MM.1S (cell line): ENCODE data around the gene KSR1.

Source experiments
- DNase-seq: peaks from one replicate; pipeline ENCODE4 v3.0.0-alpha.2; 2015
- H2AFZ ChIP-seq: fragments of 300-600 bp; sonication (generic); 2 replicates; pipeline ENCODE4 v1.6.0; 2016; ENCODE audit warnings: antibody characterized with exemption, low read length
- H3F3A ChIP-seq: fragments of 300-600 bp; sonication (generic); 2 replicates; pipeline ENCODE4 v1.6.1; 2016; ENCODE audit warnings: mild to moderate bottlenecking, antibody characterized with exemption, low read length, moderate library complexity, mixed read lengths; ENCODE audit not compliant: insufficient read depth
- H3K27ac ChIP-seq: fragments of 300-600 bp; sonication (generic); 2 replicates; pipeline ENCODE4 v1.5.1; 2016; ENCODE audit warnings: mild to moderate bottlenecking, low read length
- H3K27me3 ChIP-seq: fragments of 300-600 bp; sonication (generic); replicated peaks from 2 replicates; pipeline ENCODE4 v1.6.0; 2016; ENCODE audit warnings: low read length; ENCODE audit not compliant: insufficient read depth
- H3K36me3 ChIP-seq: fragments of 300-600 bp; sonication (generic); replicated peaks from 2 replicates; pipeline ENCODE4 v1.6.1; 2016; ENCODE audit warnings: mild to moderate bottlenecking, low read length, mixed read lengths; ENCODE audit not compliant: insufficient read depth
- H3K4me1 ChIP-seq: fragments of 300-600 bp; sonication (generic); 2 replicates; pipeline ENCODE4 v1.6.1; 2016; ENCODE audit warnings: low read length, mixed read lengths
- H3K4me2 ChIP-seq: fragments of 300-600 bp; sonication (generic); 2 replicates; pipeline ENCODE4 v1.6.0; 2016; ENCODE audit warnings: low read depth, low read length
- H3K4me3 ChIP-seq: fragments of 300-600 bp; sonication (generic); 2 replicates; pipeline ENCODE4 v1.5.1; 2016; ENCODE audit warnings: low read length, mixed read lengths
- H3K79me2 ChIP-seq: fragments of 300-600 bp; sonication (generic); 2 replicates; pipeline ENCODE4 v1.6.1; 2016; ENCODE audit warnings: mixed run types, low read length, mixed read lengths
- H3K9ac ChIP-seq: fragments of 300-600 bp; sonication (generic); 2 replicates; pipeline ENCODE4 v1.6.1; 2016; ENCODE audit warnings: low read length, mixed read lengths
- H3K9me2 ChIP-seq: fragments of 300-600 bp; sonication (generic); replicated peaks from 2 replicates; pipeline ENCODE4 v1.6.1; 2016; ENCODE audit warnings: mild to moderate bottlenecking, low read length, mixed read lengths; ENCODE audit not compliant: insufficient read depth
- H3K9me3 ChIP-seq: fragments of 300-600 bp; sonication (generic); replicated peaks from 2 replicates; pipeline ENCODE4 v1.6.1; 2016; ENCODE audit warnings: mild to moderate bottlenecking, low read length, mixed read lengths; ENCODE audit not compliant: insufficient read depth
- H4K20me1 ChIP-seq: fragments of 300-600 bp; sonication (generic); 2 replicates; pipeline ENCODE4 v1.6.1; 2016; ENCODE audit warnings: mild to moderate bottlenecking, low read length, moderate library complexity, mixed read lengths; ENCODE audit not compliant: insufficient read depth
- EZH2 ChIP-seq: fragments of 300-600 bp; sonication (generic); optimal IDR thresholded peaks from 2 replicates; pipeline ENCODE3; 2017; ENCODE audit warnings: low read depth, mild to moderate bottlenecking, antibody characterized with exemption, low read length, mixed read lengths
- EZH2phosphoT487 ChIP-seq: fragments of 300-600 bp; sonication (generic); IDR thresholded peaks from 2 replicates; pipeline ENCODE4 v1.6.1; 2018; ENCODE audit warnings: antibody characterized with exemption, low read length
- TF ChIP-seq, protein P1 (sequence below): fragments of 300-600 bp; sonication (generic); IDR thresholded peaks from 2 replicates; pipeline ENCODE4 v1.5.1; 2016; ENCODE audit warnings: antibody characterized with exemption, low read length, mixed read lengths

KSR1 gene

DNA sequence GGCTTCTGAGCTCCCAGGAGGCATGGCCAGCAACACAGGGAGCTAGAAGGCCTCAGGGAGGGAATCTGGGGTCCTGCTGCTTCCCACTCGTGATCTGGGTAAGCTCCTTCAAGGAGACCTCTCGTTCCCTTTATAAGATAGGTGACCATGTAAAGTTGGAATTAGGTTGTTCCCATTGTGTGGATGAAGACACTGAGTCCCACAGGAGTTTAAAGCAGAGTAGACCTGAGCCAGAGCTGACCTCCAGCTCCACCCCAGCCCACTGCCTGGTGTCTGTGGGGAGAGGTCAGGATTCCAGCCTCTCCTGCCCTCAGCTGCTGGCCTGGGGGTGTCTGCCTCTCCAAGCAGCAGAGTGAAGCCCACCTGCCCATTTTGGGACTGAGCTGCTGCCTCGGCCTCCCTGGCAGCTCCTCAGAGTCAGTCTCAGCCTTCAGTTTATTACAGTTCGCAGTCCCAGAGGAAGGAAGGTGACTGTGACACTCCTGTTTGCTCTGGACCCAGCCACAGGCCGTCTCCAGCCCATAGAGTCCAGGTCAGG lies 141.6 kb downstream of the KSR1 start:
- Histone ChIP-seq H3K4me2 (no peak overlapping the region), H2AFZ (no peak overlapping the region), H3K9me3 (no peaks in the 10 kb centered on the region), H3K9ac (no peak overlapping the region), H3K4me1 (no peaks in the 10 kb centered on the region), H3K79me2 (no peaks in the 10 kb centered on the region), H4K20me1 (no peaks in the 10 kb centered on the region), H3K36me3 (no peaks in the 10 kb centered on the region), H3K9me2 (no peaks in the 10 kb centered on the region), H3K4me3 (no peak overlapping the region), H3F3A (no peaks in the 10 kb centered on the region), H3K27ac (no peak overlapping the region), H3K27me3 (no peaks in the 10 kb centered on the region)
- TF ChIP-seq, protein P1, sequence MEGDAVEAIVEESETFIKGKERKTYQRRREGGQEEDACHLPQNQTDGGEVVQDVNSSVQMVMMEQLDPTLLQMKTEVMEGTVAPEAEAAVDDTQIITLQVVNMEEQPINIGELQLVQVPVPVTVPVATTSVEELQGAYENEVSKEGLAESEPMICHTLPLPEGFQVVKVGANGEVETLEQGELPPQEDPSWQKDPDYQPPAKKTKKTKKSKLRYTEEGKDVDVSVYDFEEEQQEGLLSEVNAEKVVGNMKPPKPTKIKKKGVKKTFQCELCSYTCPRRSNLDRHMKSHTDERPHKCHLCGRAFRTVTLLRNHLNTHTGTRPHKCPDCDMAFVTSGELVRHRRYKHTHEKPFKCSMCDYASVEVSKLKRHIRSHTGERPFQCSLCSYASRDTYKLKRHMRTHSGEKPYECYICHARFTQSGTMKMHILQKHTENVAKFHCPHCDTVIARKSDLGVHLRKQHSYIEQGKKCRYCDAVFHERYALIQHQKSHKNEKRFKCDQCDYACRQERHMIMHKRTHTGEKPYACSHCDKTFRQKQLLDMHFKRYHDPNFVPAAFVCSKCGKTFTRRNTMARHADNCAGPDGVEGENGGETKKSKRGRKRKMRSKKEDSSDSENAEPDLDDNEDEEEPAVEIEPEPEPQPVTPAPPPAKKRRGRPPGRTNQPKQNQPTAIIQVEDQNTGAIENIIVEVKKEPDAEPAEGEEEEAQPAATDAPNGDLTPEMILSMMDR: no peak
- TF ChIP-seq EZH2phosphoT487: no peak
- no peak for TF ChIP-seq EZH2
- DNase-seq: no peak

DNA sequence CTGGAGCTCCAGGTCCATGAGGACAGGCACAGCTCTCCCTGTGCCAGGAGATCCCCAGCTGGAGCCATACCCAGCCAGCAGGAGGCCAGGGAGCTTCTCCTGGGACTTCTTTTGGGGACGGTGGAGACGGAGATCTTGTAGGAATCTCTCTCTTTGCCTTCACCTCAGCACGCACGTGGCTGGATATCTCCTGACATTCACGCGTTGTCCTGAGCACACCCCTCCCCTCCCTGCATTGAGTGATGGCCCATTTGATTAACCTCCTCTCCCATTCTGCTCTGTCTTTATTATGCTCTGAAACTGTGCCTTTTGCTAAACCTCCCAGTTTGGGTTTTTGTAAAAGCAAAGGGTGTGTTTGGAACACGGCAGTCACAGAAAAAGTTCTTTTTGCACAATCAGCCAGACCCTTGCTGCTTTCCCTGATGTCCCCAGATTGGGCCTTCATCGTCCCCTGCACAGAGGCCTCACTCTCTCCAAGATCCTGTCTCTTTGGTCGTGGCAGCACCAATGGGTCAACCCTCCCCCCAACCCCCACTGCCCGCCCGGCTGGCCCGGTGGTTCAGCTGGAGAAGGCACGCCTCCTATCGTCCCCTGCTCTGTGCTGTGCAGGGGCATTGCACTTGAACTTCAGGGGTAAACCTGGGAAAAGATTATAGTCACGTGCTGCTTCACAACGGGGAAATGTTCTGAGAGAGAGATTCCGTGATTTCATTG lies 142.2 kb downstream of the KSR1 start:
- H3F3A ChIP-seq: no peaks in the 10 kb centered on the region
- TF ChIP-seq, protein P1: no peak
- no peak for TF ChIP-seq EZH2
- TF ChIP-seq EZH2phosphoT487: no peak
- H3K9ac ChIP-seq: no peak overlapping the region

DNA sequence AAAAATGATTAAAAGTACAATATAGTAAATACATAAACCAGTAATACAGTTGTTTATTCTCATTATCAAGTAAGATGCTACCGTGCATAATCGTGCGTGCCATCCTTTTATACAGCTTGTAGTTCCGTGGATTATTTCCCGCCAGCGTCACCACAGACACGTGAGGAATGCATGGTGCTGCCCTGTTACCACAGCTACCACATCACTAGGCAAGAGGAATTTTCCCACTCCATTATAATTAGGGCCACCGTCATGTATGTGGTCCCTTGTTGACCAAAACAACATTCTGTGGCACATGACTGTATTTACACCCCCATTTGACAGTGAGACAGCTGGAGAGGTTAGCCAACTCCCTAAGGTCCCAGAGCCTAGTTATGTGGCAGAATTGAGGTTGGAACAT lies 144.2 kb downstream of the KSR1 start:
- Histone ChIP-seq H3K9ac (no peak overlapping the region), H3K4me3 (no peak overlapping the region), H3K27ac (no peak overlapping the region), H3F3A (no peaks in the 10 kb centered on the region), H3K4me1 (no peaks in the 10 kb centered on the region), H3K27me3 (no peaks in the 10 kb centered on the region), H3K4me2 (no peak overlapping the region), H3K36me3 (no peaks in the 10 kb centered on the region), H3K79me2 (no peaks in the 10 kb centered on the region), H3K9me3 (no peaks in the 10 kb centered on the region), H2AFZ (no peak overlapping the region), H3K9me2 (no peaks in the 10 kb centered on the region), H4K20me1 (no peaks in the 10 kb centered on the region)
- TF ChIP-seq, protein P1: no peak
- no peak for TF ChIP-seq EZH2phosphoT487
- no peak for TF ChIP-seq EZH2
- no peak for DNase-seq

More for the DNA sequence above, 142.2 kb downstream of the KSR1 start:
- Histone ChIP-seq H3K27ac (no peak overlapping the region), H4K20me1 (no peaks in the 10 kb centered on the region), H3K4me2 (no peak overlapping the region), H3K27me3 (no peaks in the 10 kb centered on the region), H3K36me3 (no peaks in the 10 kb centered on the region), H3K4me1 (no peaks in the 10 kb centered on the region), H3K9me3 (no peaks in the 10 kb centered on the region), H3K9me2 (no peaks in the 10 kb centered on the region), H3K79me2 (no peaks in the 10 kb centered on the region), H3K4me3 (no peak overlapping the region), H2AFZ (no peak overlapping the region)
- DNase-seq: no peak
